GM12874 (cell line): Measurements from ENCODE around the gene BANP.

Source experiments
- TF ChIP-seq, protein P1 (sequence below): IDR thresholded peaks from 2 replicates; pipeline ENCODE4 v1.5.1; 2011; ENCODE audit warnings: low read depth, mild to moderate bottlenecking, control low read depth, low read length, moderate library complexity; ENCODE audit not compliant: insufficient read depth

The BANP gene

GRCh38 chr16:87956098-87956364 lies 4.8 kb downstream of the BANP start:
- TF ChIP-seq, protein P1, sequence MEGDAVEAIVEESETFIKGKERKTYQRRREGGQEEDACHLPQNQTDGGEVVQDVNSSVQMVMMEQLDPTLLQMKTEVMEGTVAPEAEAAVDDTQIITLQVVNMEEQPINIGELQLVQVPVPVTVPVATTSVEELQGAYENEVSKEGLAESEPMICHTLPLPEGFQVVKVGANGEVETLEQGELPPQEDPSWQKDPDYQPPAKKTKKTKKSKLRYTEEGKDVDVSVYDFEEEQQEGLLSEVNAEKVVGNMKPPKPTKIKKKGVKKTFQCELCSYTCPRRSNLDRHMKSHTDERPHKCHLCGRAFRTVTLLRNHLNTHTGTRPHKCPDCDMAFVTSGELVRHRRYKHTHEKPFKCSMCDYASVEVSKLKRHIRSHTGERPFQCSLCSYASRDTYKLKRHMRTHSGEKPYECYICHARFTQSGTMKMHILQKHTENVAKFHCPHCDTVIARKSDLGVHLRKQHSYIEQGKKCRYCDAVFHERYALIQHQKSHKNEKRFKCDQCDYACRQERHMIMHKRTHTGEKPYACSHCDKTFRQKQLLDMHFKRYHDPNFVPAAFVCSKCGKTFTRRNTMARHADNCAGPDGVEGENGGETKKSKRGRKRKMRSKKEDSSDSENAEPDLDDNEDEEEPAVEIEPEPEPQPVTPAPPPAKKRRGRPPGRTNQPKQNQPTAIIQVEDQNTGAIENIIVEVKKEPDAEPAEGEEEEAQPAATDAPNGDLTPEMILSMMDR = no peak

- TF ChIP-seq, protein P1 = peak; percentile 51
Measured at GRCh38 chr16:87956365-87957231, 5.4 kb downstream of the BANP start.

- TF ChIP-seq, protein P1 = no peak
Measured at GRCh38 chr16:87957296-87958094, 6.3 kb downstream of the BANP start.

DNA sequence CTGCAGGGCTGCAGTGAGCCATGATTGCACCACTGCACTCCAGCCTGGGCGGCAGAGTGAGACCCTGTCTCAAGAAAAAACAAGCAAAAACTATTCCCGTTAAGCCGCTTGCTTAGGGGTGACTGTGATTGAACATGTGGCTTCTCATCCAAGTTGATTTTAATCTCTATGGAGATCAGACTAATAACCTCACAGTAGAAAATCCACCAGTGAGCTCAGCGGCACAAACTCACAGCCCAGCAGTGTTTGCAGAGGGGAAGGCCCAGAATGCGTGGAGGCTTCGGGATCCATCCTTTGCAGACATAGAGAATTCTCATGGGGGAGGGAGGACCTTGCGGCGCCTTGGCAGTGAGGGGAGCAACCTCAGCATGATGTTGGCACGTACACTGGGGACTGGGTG lies 7.4 kb downstream of the BANP start:
- TF ChIP-seq, protein P1 = no peak

DNA sequence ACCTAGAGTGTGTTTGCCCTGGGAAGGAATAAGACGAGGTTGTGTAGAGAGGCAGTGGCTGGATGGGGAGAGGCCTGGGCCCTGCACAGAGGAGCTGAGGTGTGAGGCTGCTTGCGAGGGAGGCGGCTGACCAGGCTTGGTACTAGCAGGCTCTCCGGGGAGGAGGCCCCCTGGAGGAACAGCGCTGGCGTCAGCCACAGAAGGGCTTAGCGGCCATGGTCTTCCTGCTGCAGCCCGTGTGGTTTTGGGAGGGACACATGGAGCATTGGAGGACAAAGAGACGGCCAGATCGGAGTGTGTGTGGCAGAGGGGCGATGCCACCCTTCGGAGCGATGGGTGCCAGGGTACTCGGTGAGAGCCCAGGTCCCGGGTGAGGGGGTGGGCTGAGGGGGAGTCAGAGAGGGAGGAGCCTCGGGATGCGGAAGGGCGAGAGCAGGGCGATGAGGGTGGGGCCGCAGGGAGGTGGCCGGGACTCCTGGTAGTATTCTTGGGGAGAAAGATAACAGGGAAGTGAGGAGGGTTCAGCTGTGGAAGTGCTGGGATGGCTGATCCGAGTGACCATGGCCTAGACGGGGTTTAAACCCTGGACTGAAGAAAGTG lies 8.3 kb downstream of the BANP start:
- TF ChIP-seq, protein P1 = no peak

DNA sequence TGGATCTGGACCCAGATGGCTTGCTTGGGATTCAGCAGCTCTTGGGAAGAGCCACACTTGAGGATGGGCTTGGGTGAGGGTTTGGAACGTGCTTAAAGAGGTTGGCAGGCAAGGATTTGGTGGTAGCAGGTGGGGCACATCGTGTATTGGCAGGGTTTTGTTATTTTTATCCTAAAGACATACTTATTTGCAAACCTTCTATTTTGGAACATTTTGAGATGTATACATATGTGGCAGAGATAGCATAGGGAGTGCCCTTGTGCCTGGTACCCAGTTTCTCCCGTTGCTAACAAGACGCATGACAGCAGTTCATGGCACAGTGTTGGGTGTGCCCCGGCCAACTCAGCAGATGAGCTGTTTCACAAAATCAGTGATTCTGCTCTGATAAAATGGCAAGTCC lies 9.1 kb downstream of the BANP start:
- TF ChIP-seq, protein P1 = no peak

- TF ChIP-seq, protein P1 = no peak
Measured at GRCh38 chr16:87960852-87961251, 9.6 kb downstream of the BANP start.
